ENCODE results near the gene GBE1.

The GBE1 gene

GRCh38 chr3:81692766-81693165, 68.7 kb downstream of the GBE1 start:
- ChIA-PET POLR2A (no interaction called here), CTCF (no interaction called here)
- DNase-seq = no peak
- Histone ChIP-seq H3K4me3 (ENCODE audit: control insufficient read depth in 1 of 7, extremely low read depth in 1 of 7, insufficient read depth in 4 of 7, low read depth in 2 of 7, low read length in 6 of 7) (no peak overlapping the region), H3K27ac (ENCODE audit: insufficient read depth in 1 of 2, low read depth in 1 of 2, low read length in 2 of 2, poor library complexity in 1 of 2, severe bottlenecking in 2 of 2) (no peak overlapping the region), H3K36me3 (ENCODE audit: control insufficient read depth in 4 of 4, insufficient read depth in 4 of 4, low read length in 3 of 4) (peaks cover 0 to 3% (median 2%) of the 10 kb centered on the region in 4 experiments), H3K4me1 (ENCODE audit: control extremely low read depth in 1 of 4, control insufficient read depth in 4 of 4, insufficient read depth in 4 of 4, low read length in 3 of 4) (no peaks in the 10 kb centered on the region), H3K27me3 (replicated peaks in 2 of 5; ENCODE audit: control insufficient read depth in 4 of 5, insufficient read depth in 5 of 5, low read length in 4 of 5) (no peaks in the 10 kb centered on the region), H3K9me3 (ENCODE audit: control extremely low read depth in 1 of 5, control insufficient read depth in 4 of 5, insufficient read depth in 2 of 5, low read depth in 1 of 5, low read length in 4 of 5) (no peaks in the 10 kb centered on the region)
- WGBS (ENCODE audit: insufficient coverage) = no CpG with 5 or more reads among the region's 1 CpG

- H3K4me3 ChIP-seq (ENCODE audit: control insufficient read depth in 1 of 7, extremely low read depth in 1 of 7, insufficient read depth in 4 of 7, low read depth in 2 of 7, low read length in 6 of 7) = no peak overlapping the region
- H3K27ac ChIP-seq (ENCODE audit: insufficient read depth in 1 of 2, low read depth in 1 of 2, low read length in 2 of 2, poor library complexity in 1 of 2, severe bottlenecking in 2 of 2) = no peak overlapping the region
- H3K36me3 ChIP-seq (ENCODE audit: control insufficient read depth in 4 of 4, insufficient read depth in 4 of 4, low read length in 3 of 4) = peaks cover 2 to 3% (median 3%) of the 10 kb centered on the region in 4 experiments
- H3K4me1 ChIP-seq (ENCODE audit: control extremely low read depth in 1 of 4, control insufficient read depth in 4 of 4, insufficient read depth in 4 of 4, low read length in 3 of 4) = peaks cover 0 to 5% (median 0%) of the 10 kb centered on the region in 4 experiments
- no peaks in the 10 kb centered on the region for H3K27me3 ChIP-seq (replicated peaks in 2 of 5; ENCODE audit: control insufficient read depth in 4 of 5, insufficient read depth in 5 of 5, low read length in 4 of 5)
- CTCF ChIA-PET = no interaction called here
- no peaks in the 10 kb centered on the region for H3K9me3 ChIP-seq (ENCODE audit: control extremely low read depth in 1 of 5, control insufficient read depth in 4 of 5, insufficient read depth in 2 of 5, low read depth in 1 of 5, low read length in 4 of 5)
- POLR2A ChIA-PET = no interaction called here
- WGBS (ENCODE audit: insufficient coverage) = 100% methylated on average over 5 of the region's 7 CpGs
- DNase-seq = no peak
Observed at GRCh38 chr3:81689617-81690016, 71.8 kb downstream of the GBE1 start.

- no peak overlapping the region for H3K4me3 ChIP-seq (ENCODE audit: control insufficient read depth in 1 of 7, extremely low read depth in 1 of 7, insufficient read depth in 4 of 7, low read depth in 2 of 7, low read length in 6 of 7)
- CTCF ChIA-PET = no interaction called here
- no peak overlapping the region for H3K27ac ChIP-seq (ENCODE audit: insufficient read depth in 1 of 2, low read depth in 1 of 2, low read length in 2 of 2, poor library complexity in 1 of 2, severe bottlenecking in 2 of 2)
- DNase-seq = peak in 2 of 3 donors; percentile 11 to 26
- WGBS (ENCODE audit: insufficient coverage) = 100% methylated on average over 3 of the region's 4 CpGs
- H3K9me3 ChIP-seq (ENCODE audit: control extremely low read depth in 1 of 5, control insufficient read depth in 4 of 5, insufficient read depth in 2 of 5, low read depth in 1 of 5, low read length in 4 of 5) = no peaks in the 10 kb centered on the region
- peaks cover 0 to 5% (median 3%) of the 10 kb centered on the region in 4 experiments for H3K36me3 ChIP-seq (ENCODE audit: control insufficient read depth in 4 of 4, insufficient read depth in 4 of 4, low read length in 3 of 4)
- H3K4me1 ChIP-seq (ENCODE audit: control extremely low read depth in 1 of 4, control insufficient read depth in 4 of 4, insufficient read depth in 4 of 4, low read length in 3 of 4) = peaks cover 0 to 5% (median 0%) of the 10 kb centered on the region in 4 experiments
- H3K27me3 ChIP-seq (replicated peaks in 2 of 5; ENCODE audit: control insufficient read depth in 4 of 5, insufficient read depth in 5 of 5, low read length in 4 of 5) = no peaks in the 10 kb centered on the region
- POLR2A ChIA-PET = no interaction called here
Observed at GRCh38 chr3:81684751-81685395, 76.6 kb downstream of the GBE1 start.

- Histone ChIP-seq H3K4me3 (ENCODE audit: control insufficient read depth in 1 of 7, extremely low read depth in 1 of 7, insufficient read depth in 4 of 7, low read depth in 2 of 7, low read length in 6 of 7) (no peak overlapping the region), H3K4me1 (ENCODE audit: control extremely low read depth in 1 of 4, control insufficient read depth in 4 of 4, insufficient read depth in 4 of 4, low read length in 3 of 4) (no peaks in the 10 kb centered on the region), H3K9me3 (ENCODE audit: control extremely low read depth in 1 of 5, control insufficient read depth in 4 of 5, insufficient read depth in 2 of 5, low read depth in 1 of 5, low read length in 4 of 5) (no peaks in the 10 kb centered on the region), H3K27ac (ENCODE audit: insufficient read depth in 1 of 2, low read depth in 1 of 2, low read length in 2 of 2, poor library complexity in 1 of 2, severe bottlenecking in 2 of 2) (no peak overlapping the region), H3K27me3 (replicated peaks in 2 of 5; ENCODE audit: control insufficient read depth in 4 of 5, insufficient read depth in 5 of 5, low read length in 4 of 5) (no peaks in the 10 kb centered on the region), H3K36me3 (ENCODE audit: control insufficient read depth in 4 of 4, insufficient read depth in 4 of 4, low read length in 3 of 4) (no peaks in the 10 kb centered on the region)
- CTCF ChIA-PET = no interaction called here
- no peak for DNase-seq
- WGBS (ENCODE audit: insufficient coverage) = 100% methylated on average over 2 of the region's 5 CpGs
- POLR2A ChIA-PET = no interaction called here
Observed at GRCh38 chr3:81676706-81677456, 84.6 kb downstream of the GBE1 start.

GRCh38 chr3:81674690-81675089, 86.8 kb downstream of the GBE1 start:
- CTCF ChIA-PET = no interaction called here

GRCh38 chr3:81668283-81668682, 93.2 kb downstream of the GBE1 start:
- no peaks in the 10 kb centered on the region for H3K4me1 ChIP-seq (ENCODE audit: control extremely low read depth in 1 of 4, control insufficient read depth in 4 of 4, insufficient read depth in 4 of 4, low read length in 3 of 4)
- no peak overlapping the region for H3K4me3 ChIP-seq (ENCODE audit: control insufficient read depth in 1 of 7, extremely low read depth in 1 of 7, insufficient read depth in 4 of 7, low read depth in 2 of 7, low read length in 6 of 7)
- H3K27ac ChIP-seq (ENCODE audit: insufficient read depth in 1 of 2, low read depth in 1 of 2, low read length in 2 of 2, poor library complexity in 1 of 2, severe bottlenecking in 2 of 2) = no peak overlapping the region
- 100% methylated on average over 1 of the region's 3 CpGs for WGBS (ENCODE audit: insufficient coverage)
- ChIA-PET POLR2A (no interaction called here), CTCF (interaction anchor here (0.9 to 1.9 kb wide), 7 partner anchors 12 to 464 kb away, joined by 3 to 6 read pairs (median 3); no protein-coding TSS in a partner anchor)
- no peaks in the 10 kb centered on the region for H3K27me3 ChIP-seq (replicated peaks in 2 of 5; ENCODE audit: control insufficient read depth in 4 of 5, insufficient read depth in 5 of 5, low read length in 4 of 5)
- peaks cover 0 to 6% (median 1%) of the 10 kb centered on the region in 4 experiments for H3K36me3 ChIP-seq (ENCODE audit: control insufficient read depth in 4 of 4, insufficient read depth in 4 of 4, low read length in 3 of 4)
- no peaks in the 10 kb centered on the region for H3K9me3 ChIP-seq (ENCODE audit: control extremely low read depth in 1 of 5, control insufficient read depth in 4 of 5, insufficient read depth in 2 of 5, low read depth in 1 of 5, low read length in 4 of 5)
- no peak for DNase-seq

More at GRCh38 chr3:81674690-81675089, 86.8 kb downstream of the GBE1 start:
- Histone ChIP-seq H3K27ac (ENCODE audit: insufficient read depth in 1 of 2, low read depth in 1 of 2, low read length in 2 of 2, poor library complexity in 1 of 2, severe bottlenecking in 2 of 2) (no peak overlapping the region), H3K4me3 (ENCODE audit: control insufficient read depth in 1 of 7, extremely low read depth in 1 of 7, insufficient read depth in 4 of 7, low read depth in 2 of 7, low read length in 6 of 7) (no peak overlapping the region), H3K9me3 (ENCODE audit: control extremely low read depth in 1 of 5, control insufficient read depth in 4 of 5, insufficient read depth in 2 of 5, low read depth in 1 of 5, low read length in 4 of 5) (no peaks in the 10 kb centered on the region), H3K27me3 (replicated peaks in 2 of 5; ENCODE audit: control insufficient read depth in 4 of 5, insufficient read depth in 5 of 5, low read length in 4 of 5) (no peaks in the 10 kb centered on the region), H3K36me3 (ENCODE audit: control insufficient read depth in 4 of 4, insufficient read depth in 4 of 4, low read length in 3 of 4) (peaks cover 0 to 4% (median 1%) of the 10 kb centered on the region in 4 experiments), H3K4me1 (ENCODE audit: control extremely low read depth in 1 of 4, control insufficient read depth in 4 of 4, insufficient read depth in 4 of 4, low read length in 3 of 4) (no peaks in the 10 kb centered on the region)
- POLR2A ChIA-PET = interaction anchor here (0.7 kb wide), 1 partner anchor 480 kb away, joined by 5 read pairs; no protein-coding TSS in a partner anchor
- DNase-seq = no peak

- H3K4me1 ChIP-seq (ENCODE audit: control extremely low read depth in 1 of 4, control insufficient read depth in 4 of 4, insufficient read depth in 4 of 4, low read length in 3 of 4) = no peaks in the 10 kb centered on the region
- H3K27ac ChIP-seq (ENCODE audit: insufficient read depth in 1 of 2, low read depth in 1 of 2, low read length in 2 of 2, poor library complexity in 1 of 2, severe bottlenecking in 2 of 2) = no peak overlapping the region
- H3K36me3 ChIP-seq (ENCODE audit: control insufficient read depth in 4 of 4, insufficient read depth in 4 of 4, low read length in 3 of 4) = peaks cover 0 to 6% (median 1%) of the 10 kb centered on the region in 4 experiments
- H3K27me3 ChIP-seq (replicated peaks in 2 of 5; ENCODE audit: control insufficient read depth in 4 of 5, insufficient read depth in 5 of 5, low read length in 4 of 5) = no peaks in the 10 kb centered on the region
- H3K4me3 ChIP-seq (ENCODE audit: control insufficient read depth in 1 of 7, extremely low read depth in 1 of 7, insufficient read depth in 4 of 7, low read depth in 2 of 7, low read length in 6 of 7) = no peak overlapping the region
- no peaks in the 10 kb centered on the region for H3K9me3 ChIP-seq (ENCODE audit: control extremely low read depth in 1 of 5, control insufficient read depth in 4 of 5, insufficient read depth in 2 of 5, low read depth in 1 of 5, low read length in 4 of 5)
- peak; percentile 18 to 58 (median 51) for DNase-seq
- ChIA-PET CTCF (interaction anchor here (1.0 to 1.3 kb wide), 4 partner anchors 20 to 467 kb away, joined by 3 to 4 read pairs (median 4); no protein-coding TSS in a partner anchor), POLR2A (no interaction called here)
Observed at GRCh38 chr3:81666502-81667121, 94.8 kb downstream of the GBE1 start.
